HepG2 (cell line): ENCODE measurements around the gene ABTB2. TPM values are rescaled to one million over a fixed set of nuclear protein-coding genes. Genes with fewer than 3 reads are reported as not detected.
A peak's percentile ranks its signal among the peaks of the same experiment; 100 is the strongest.

Experiments
- ARID2 ChIP-seq: sonication (generic); formaldehyde crosslinking; IDR thresholded peaks from 2 replicates; pipeline ENCODE4 v1.8.1; 2022; ENCODE audit warnings: mild to moderate bottlenecking, missing genetic modification reagents, borderline replicate concordance
- ARID5B ChIP-seq: IDR thresholded peaks from 2 replicates; pipeline ENCODE4 v1.4.0; 2020; ENCODE audit warnings: mild to moderate bottlenecking, missing genetic modification reagents
- ATF2 ChIP-seq: sonication (generic); formaldehyde crosslinking; IDR thresholded peaks from 2 replicates; pipeline ENCODE4 v1.4.0; 2020; ENCODE audit warnings: missing genetic modification reagents
- BCLAF1 ChIP-seq: fragments of 450-650 bp; IDR thresholded peaks from 2 replicates; pipeline ENCODE4 v1.6.1; 2017; ENCODE audit warnings: mild to moderate bottlenecking
- BORCS8-MEF2B ChIP-seq: sonication (generic); formaldehyde crosslinking; IDR thresholded peaks from 2 replicates; pipeline ENCODE4 v1.8.0; 2022; ENCODE audit warnings: mild to moderate bottlenecking, missing genetic modification reagents
- ELF3 ChIP-seq: IDR thresholded peaks from 2 replicates; pipeline ENCODE4 v1.6.1; 2016; ENCODE audit warnings: missing genetic modification reagents, missing compliant biosample characterization
- ETV6 ChIP-seq: sonication (generic); formaldehyde crosslinking; conservative IDR thresholded peaks from 2 replicates; pipeline ENCODE4 v1.4.0; 2020; ENCODE audit warnings: missing genetic modification reagents
- NBN ChIP-seq: fragments of 450-650 bp; conservative IDR thresholded peaks from 2 replicates; pipeline ENCODE4 v1.6.1; 2017
- NR2F6 ChIP-seq, 2 experiments: IDR thresholded peaks; 2 replicates each; pipeline ENCODE4 v1.6.1; 2016; ENCODE audit warnings: antibody characterized with exemption in 1 of 2, mild to moderate bottlenecking in 1 of 2
- REST ChIP-seq, 2 experiments: IDR thresholded peaks; 2 replicates each; pipeline ENCODE4 v1.6.1; 2011 to 2012; ENCODE audit warnings: low read length in 2 of 2, borderline replicate concordance in 1 of 2, low read depth in 1 of 2, mild to moderate bottlenecking in 1 of 2, moderate library complexity in 1 of 2
- TAF1 ChIP-seq: sonication (generic); formaldehyde crosslinking; IDR thresholded peaks from 2 replicates; pipeline ENCODE4 v1.4.0; 2020; ENCODE audit warnings: missing genetic modification reagents
- TIGD3 ChIP-seq: sonication (generic); formaldehyde crosslinking; IDR thresholded peaks from 2 replicates; pipeline ENCODE4 v1.5.1; 2020; ENCODE audit warnings: mild to moderate bottlenecking, missing genetic modification reagents, borderline replicate concordance
- TP53 ChIP-seq: sonication (generic); formaldehyde crosslinking; conservative IDR thresholded peaks from 2 replicates; pipeline ENCODE4 v1.4.0; 2020; ENCODE audit warnings: missing genetic modification reagents
- ZFAT ChIP-seq: sonication (generic); formaldehyde crosslinking; conservative IDR thresholded peaks from 2 replicates; pipeline ENCODE4 v1.8.1; 2023; ENCODE audit warnings: missing genetic modification reagents, inconsistent platforms
- ZNF496 ChIP-seq: sonication (generic); formaldehyde crosslinking; IDR thresholded peaks from 2 replicates; pipeline ENCODE4 v1.8.1; 2023; ENCODE audit warnings: mild to moderate bottlenecking, moderate library complexity, missing genetic modification reagents; ENCODE audit not compliant: insufficient replicate concordance
- polyA plus RNA-seq, 8 experiments: library from polyadenylated mRNA; depleted of rRNA in 3 of 8; stranded (reverse) in 7 of 8; unstranded in 1 of 8; fragments of >200 nt; fragmentation: Illumina TruSeq in 4 of 8; extraction: Trizol in 4 of 8; gene quantifications; 2 replicates each; pipeline versions ENCODE4 v1.2.1 to v1.2.3, GENCODE V29; 2011 to 2016; ENCODE audit warnings: low read depth in 4 of 8, missing spikeins in 1 of 8, mixed read lengths in 1 of 8; ENCODE audit not compliant: insufficient read depth in 1 of 8
- total RNA-seq, 5 experiments: library from RNA; depleted of rRNA; stranded (reverse); fragments of >200 nt; fragmentation: Illumina TruSeq; extraction: Trizol; gene quantifications; 2 replicates each; pipeline ENCODE4 v1.2.3, GENCODE V29; 2016; ENCODE audit warnings: low read depth in 1 of 5

ABTB2 gene
- total and polyA plus RNA-seq, 2 of the 13 experiments (the other 11 are each of a cell fraction or from before 2014, with no cell fraction given): 5.1 to 15.4 TPM

GRCh38 chr11:34174412-34175041 lies 183.3 kb downstream of the ABTB2 start (continued):
- no peak for TF ChIP-seq BCLAF1
- TF ChIP-seq ARID5B (CRISPR knock-in tag): peak; percentile 48; the same call in 1 of the 2 replicates
- no peak for TF ChIP-seq ZNF496 (CRISPR knock-in tag)
- TF ChIP-seq ATF2 (CRISPR knock-in tag): peak; percentile 48; the same call in 1 of the 2 replicates
- peak; percentile 58; the same call in 1 of the 2 replicates for TF ChIP-seq ETV6 (CRISPR knock-in tag)
- 0 out of 2 replicates have a peak, but pooled peaks have one; percentile 43 for TF ChIP-seq ARID2 (CRISPR knock-in tag)
- TF ChIP-seq BORCS8-MEF2B (CRISPR knock-in tag): peak; percentile 88; the same call in 1 of the 2 replicates
- TF ChIP-seq TP53 (CRISPR knock-in tag): 0 out of 2 replicates have a peak, but pooled peaks have one; percentile 58
- TF ChIP-seq NR2F6 (IDR thresholded peaks at IDR 0.05): no peak
- TF ChIP-seq NR2F6 (CRISPR knock-in tag; IDR thresholded peaks at IDR 0.05): peak; percentile 39; the same call in 1 of the 2 replicates
- TF ChIP-seq NBN: no peak
- TF ChIP-seq REST (IDR thresholded peaks at IDR 0.05; ENCODE audit: borderline replicate concordance in 1 of 2, low read depth in 1 of 2, low read length in 2 of 2): no peak
- no peak for TF ChIP-seq TIGD3
- TF ChIP-seq ELF3: peak; percentile 46; the same call in 1 of the 2 replicates
- peak; percentile 41; the same call in 1 of the 2 replicates for TF ChIP-seq TAF1 (CRISPR knock-in tag)
- TF ChIP-seq ZFAT: no peak
